Keratinocyte (primary cell): ENCODE measurements around the gene HPSE.

ENCODE experiments used
- EZH2 ChIP-seq: IDR thresholded peaks from one replicate; pipeline ENCODE4 v1.6.1; 2012; ENCODE audit warnings: inconsistent platforms, mild to moderate bottlenecking, low read length, moderate library complexity
- TF ChIP-seq, protein P1 (sequence below), 3 experiments: IDR thresholded peaks in 1 of 3; conservative IDR thresholded peaks in 1 of 3; optimal IDR thresholded peaks in 1 of 3; 2 replicates in 2 of 3; 3 replicates in 1 of 3; pipeline versions ENCODE3 to v1.5.1; 2011; ENCODE audit warnings: low read length in 3 of 3, mild to moderate bottlenecking in 3 of 3, moderate library complexity in 2 of 3, control low read depth in 1 of 3, inconsistent platforms in 1 of 3; ENCODE audit not compliant: insufficient read depth in 2 of 3; ENCODE audit errors: extremely low read depth in 1 of 3

- TF ChIP-seq EZH2, result no peak
- TF ChIP-seq, protein P1, sequence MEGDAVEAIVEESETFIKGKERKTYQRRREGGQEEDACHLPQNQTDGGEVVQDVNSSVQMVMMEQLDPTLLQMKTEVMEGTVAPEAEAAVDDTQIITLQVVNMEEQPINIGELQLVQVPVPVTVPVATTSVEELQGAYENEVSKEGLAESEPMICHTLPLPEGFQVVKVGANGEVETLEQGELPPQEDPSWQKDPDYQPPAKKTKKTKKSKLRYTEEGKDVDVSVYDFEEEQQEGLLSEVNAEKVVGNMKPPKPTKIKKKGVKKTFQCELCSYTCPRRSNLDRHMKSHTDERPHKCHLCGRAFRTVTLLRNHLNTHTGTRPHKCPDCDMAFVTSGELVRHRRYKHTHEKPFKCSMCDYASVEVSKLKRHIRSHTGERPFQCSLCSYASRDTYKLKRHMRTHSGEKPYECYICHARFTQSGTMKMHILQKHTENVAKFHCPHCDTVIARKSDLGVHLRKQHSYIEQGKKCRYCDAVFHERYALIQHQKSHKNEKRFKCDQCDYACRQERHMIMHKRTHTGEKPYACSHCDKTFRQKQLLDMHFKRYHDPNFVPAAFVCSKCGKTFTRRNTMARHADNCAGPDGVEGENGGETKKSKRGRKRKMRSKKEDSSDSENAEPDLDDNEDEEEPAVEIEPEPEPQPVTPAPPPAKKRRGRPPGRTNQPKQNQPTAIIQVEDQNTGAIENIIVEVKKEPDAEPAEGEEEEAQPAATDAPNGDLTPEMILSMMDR (optimal IDR thresholded peaks at IDR 0.05 in 1 of 3, IDR thresholded peaks at IDR 0.05 in 1 of 3, conservative IDR thresholded peaks at IDR 0.05 in 1 of 3; ENCODE audit: extremely low read depth in 1 of 3, insufficient read depth in 2 of 3, low read length in 3 of 3), result no peak
Measured at GRCh38 chr4:83285055-83285407, 49.6 kb downstream of the HPSE start.
